Activated T-helper 1 cell treated with anti-CD3 and anti-CD28 coated beads, Interleukin-2, amount 50 U/mL, for 16 hours (primary cell): Measurements from ENCODE around the gene SARS2.

Source experiments
- DNase-seq, 2 donors: peaks; one replicate each; pipeline ENCODE4 v3.0.0-alpha.2; 2020; ENCODE audit warnings: low read depth in 1 of 2, low spot score in 1 of 2

SARS2 gene

GRCh38 chr19:38917921-38918491 lies 12.6 kb downstream of the SARS2 start:
- DNase-seq = no peak

- DNase-seq = no peak
These were observed 13.0 kb downstream of the SARS2 start for GRCh38 chr19:38917516-38917915.

- DNase-seq = no peak
These were observed 14.9 kb downstream of the SARS2 start for GRCh38 chr19:38915329-38916321.

GRCh38 chr19:38913958-38914357 lies 16.6 kb downstream of the SARS2 start:
- DNase-seq = no peak

GRCh38 chr19:38912600-38913514 lies 17.7 kb downstream of the SARS2 start:
- no peak for DNase-seq

GRCh38 chr19:38911388-38912001 lies 19.1 kb downstream of the SARS2 start:
- no peak for DNase-seq

- no peak for DNase-seq
These were observed 20.1 kb downstream of the SARS2 start for GRCh38 chr19:38910488-38910887.

GRCh38 chr19:38908911-38909310 lies 21.7 kb downstream of the SARS2 start:
- no peak for DNase-seq

GRCh38 chr19:38907670-38908069 lies 22.9 kb downstream of the SARS2 start:
- DNase-seq = no peak

GRCh38 chr19:38907227-38907626 lies 23.3 kb downstream of the SARS2 start:
- no peak for DNase-seq

GRCh38 chr19:38905620-38906019 lies 24.9 kb downstream of the SARS2 start:
- DNase-seq = no peak

- DNase-seq = no peak
These were observed 25.7 kb downstream of the SARS2 start for GRCh38 chr19:38904581-38905539.

- no peak for DNase-seq
These were observed 28.9 kb downstream of the SARS2 start for GRCh38 chr19:38901683-38902082.

GRCh38 chr19:38900743-38901190 lies 29.8 kb downstream of the SARS2 start:
- no peak for DNase-seq

GRCh38 chr19:38900202-38900629 lies 30.3 kb downstream of the SARS2 start:
- DNase-seq = no peak

GRCh38 chr19:38899447-38900201 lies 30.9 kb downstream of the SARS2 start, which contains the start of the genes NFKBIB and SIRT2:
TSS of gene NFKBIB (plus strand) at chr19:38899969. CDS start at chr19:38900033, 64 bp downstream.
TSS of gene SIRT2 (minus strand) at chr19:38899618. CDS start at chr19:38899521, 97 bp downstream.
- DNase-seq = peak; percentile 95 to 98

- DNase-seq = no peak
These were observed 31.6 kb downstream of the SARS2 start for GRCh38 chr19:38898788-38899446.

- no peak for DNase-seq
These were observed 35.6 kb downstream of the SARS2 start for GRCh38 chr19:38894968-38895367.
